Colon (tissue), 2 donors: ENCODE results near the gene SLC35G3.
"Not testable (repeated sequence)": the region's sequence is repeated elsewhere in the genome, so short reads cannot be mapped to it uniquely, and the experiment has no call there.

ENCODE experiments used
- FAIRE-seq: peaks from 2 replicates; lab custom pipeline; 2012; peaks lifted over from hg19 to GRCh38; lab: Jason Lieb, UNC
- donor health status: control.
- donor health status: control.

SLC35G3 gene

GRCh38 chr17:35210741-35211140 lies 16.5 kb upstream of the SLC35G3 start:
- no peak for FAIRE-seq

GRCh38 chr17:35202582-35202981 lies 8.4 kb upstream of the SLC35G3 start:
- FAIRE-seq: not testable (repeated sequence)

GRCh38 chr17:35195062-35195461 lies 869 bp upstream of the SLC35G3 start:
- FAIRE-seq: not testable (repeated sequence)

GRCh38 chr17:35192708-35193107 lies 1.5 kb downstream of the SLC35G3 start:
- FAIRE-seq: no peak

- FAIRE-seq: no peak
These were observed 3.0 kb downstream of the SLC35G3 start for GRCh38 chr17:35191001-35191695.

- FAIRE-seq: no peak
These were observed 4.9 kb downstream of the SLC35G3 start for GRCh38 chr17:35189291-35189690.

- no peak for FAIRE-seq
These were observed 6.1 kb downstream of the SLC35G3 start for GRCh38 chr17:35188111-35188510.

- no peak for FAIRE-seq
These were observed 6.7 kb downstream of the SLC35G3 start for GRCh38 chr17:35187481-35187880.

GRCh38 chr17:35185849-35186248 lies 8.3 kb downstream of the SLC35G3 start:
- FAIRE-seq: no peak

GRCh38 chr17:35184274-35184673 lies 9.9 kb downstream of the SLC35G3 start:
- FAIRE-seq: no peak

- FAIRE-seq: no peak
These were observed 10.9 kb downstream of the SLC35G3 start for GRCh38 chr17:35183332-35183731.

GRCh38 chr17:35179379-35179778 lies 14.8 kb downstream of the SLC35G3 start:
- FAIRE-seq: not testable (repeated sequence)

GRCh38 chr17:35176897-35177296 lies 17.3 kb downstream of the SLC35G3 start:
- FAIRE-seq: no peak

GRCh38 chr17:35175638-35176415 lies 18.4 kb downstream of the SLC35G3 start:
- FAIRE-seq: no peak

GRCh38 chr17:35174835-35175334 lies 19.3 kb downstream of the SLC35G3 start:
- FAIRE-seq: no peak

- not testable (repeated sequence) for FAIRE-seq
These were observed 21.9 kb downstream of the SLC35G3 start for GRCh38 chr17:35172321-35172720.

GRCh38 chr17:35171834-35172233 lies 22.4 kb downstream of the SLC35G3 start:
- no peak for FAIRE-seq

GRCh38 chr17:35170968-35171771 lies 23.0 kb downstream of the SLC35G3 start:
- no peak for FAIRE-seq

- FAIRE-seq: no peak
These were observed 24.3 kb downstream of the SLC35G3 start for GRCh38 chr17:35169835-35170363.

- no peak for FAIRE-seq
These were observed 26.5 kb downstream of the SLC35G3 start for GRCh38 chr17:35167666-35168065.

GRCh38 chr17:35167046-35167445 lies 27.1 kb downstream of the SLC35G3 start:
- no peak for FAIRE-seq

GRCh38 chr17:35166526-35166925 lies 27.7 kb downstream of the SLC35G3 start:
- no peak for FAIRE-seq
